Measurements from ENCODE around the gene ITPR1.

The ITPR1 gene

GRCh38 chr3:4534906-4535305 is 41.8 kb downstream of the ITPR1 start:
- no peak for DNase-seq

- no peak for DNase-seq
These were observed 43.1 kb downstream of the ITPR1 start for GRCh38 chr3:4536260-4536659.

- DNase-seq = no peak
These were observed 47.1 kb downstream of the ITPR1 start for GRCh38 chr3:4540267-4540666.

GRCh38 chr3:4543110-4543509 is 50.0 kb downstream of the ITPR1 start:
- DNase-seq = no peak

- no peak for DNase-seq
These were observed 53.4 kb downstream of the ITPR1 start for GRCh38 chr3:4546346-4547178.

- no peak for DNase-seq
These were observed 54.7 kb downstream of the ITPR1 start for GRCh38 chr3:4547799-4548198.

- no peak for DNase-seq
These were observed 55.2 kb downstream of the ITPR1 start for GRCh38 chr3:4548356-4548755.

- no peak for DNase-seq
These were observed 55.6 kb downstream of the ITPR1 start for GRCh38 chr3:4548780-4549179.

GRCh38 chr3:4549896-4550295 is 56.7 kb downstream of the ITPR1 start:
- no peak for DNase-seq

- DNase-seq = no peak
These were observed 58.0 kb downstream of the ITPR1 start for GRCh38 chr3:4551051-4551711.

- DNase-seq = no peak
These were observed 58.8 kb downstream of the ITPR1 start for GRCh38 chr3:4551794-4552442.

GRCh38 chr3:4552811-4553210 is 59.7 kb downstream of the ITPR1 start:
- DNase-seq = no peak

GRCh38 chr3:4561661-4562060 is 68.5 kb downstream of the ITPR1 start:
- DNase-seq = no peak

- no peak for DNase-seq
These were observed 69.4 kb downstream of the ITPR1 start for GRCh38 chr3:4562595-4562994.

GRCh38 chr3:4564270-4564669 is 71.1 kb downstream of the ITPR1 start:
- no peak for DNase-seq

GRCh38 chr3:4564928-4565586 is 71.9 kb downstream of the ITPR1 start:
- no peak for DNase-seq

GRCh38 chr3:4565809-4566501 is 72.8 kb downstream of the ITPR1 start:
- no peak for DNase-seq

GRCh38 chr3:4568841-4569240 is 75.7 kb downstream of the ITPR1 start:
- DNase-seq = no peak

GRCh38 chr3:4570840-4571621 is 77.9 kb downstream of the ITPR1 start:
- no peak for DNase-seq

- no peak for DNase-seq
These were observed 78.7 kb downstream of the ITPR1 start for GRCh38 chr3:4571690-4572334.

GRCh38 chr3:4573153-4573552 is 80.0 kb downstream of the ITPR1 start:
- no peak for DNase-seq
